Activated CD4-positive, alpha-beta T cell treated with anti-CD3 and anti-CD28 coated beads, Interleukin-2, Interleukin-4, amounts not matched to agents 100 ng/mL and 50 ng/mL, durations not matched to agents 16 hours and 8 hours (primary cell): ENCODE measurements around the gene HSD3B7.

ENCODE experiments used
- DNase-seq: peaks from one replicate; pipeline ENCODE4 v3.0.0-alpha.2; 2020; ENCODE audit warnings: low spot score

The HSD3B7 gene

GRCh38 chr16:31029272-31029671, 44.3 kb downstream of the HSD3B7 start:
- no peak for DNase-seq

- no peak for DNase-seq
Observed at GRCh38 chr16:31031276-31031675, 46.3 kb downstream of the HSD3B7 start.

GRCh38 chr16:31032736-31033708, 48.0 kb downstream of the HSD3B7 start, which contains the start of gene STX4:
Gene STX4, plus strand, starts transcription at chr16:31033558. Its CDS starts 248 bp downstream, at chr16:31033806.
- peak; percentile 98 for DNase-seq

GRCh38 chr16:31033709-31034492, 48.9 kb downstream of the HSD3B7 start:
- DNase-seq = peak; percentile 88

GRCh38 chr16:31036691-31037090, 51.7 kb downstream of the HSD3B7 start:
- DNase-seq = no peak
